Measurements from ENCODE around the gene CLIC4. TPM values are rescaled to one million over a fixed set of nuclear protein-coding genes. Genes with fewer than 3 reads are reported as not detected.
A peak's percentile ranks its signal among the peaks of the same experiment; 100 is the strongest.
"Not testable (repeated sequence)": the region's sequence is repeated elsewhere in the genome, so short reads cannot be mapped to it uniquely, and the experiment has no call there.

CLIC4 gene
- total RNA-seq, 4 donors from 2014 or later, result 37.3 to 74.5 (median 45.6) TPM

DNA sequence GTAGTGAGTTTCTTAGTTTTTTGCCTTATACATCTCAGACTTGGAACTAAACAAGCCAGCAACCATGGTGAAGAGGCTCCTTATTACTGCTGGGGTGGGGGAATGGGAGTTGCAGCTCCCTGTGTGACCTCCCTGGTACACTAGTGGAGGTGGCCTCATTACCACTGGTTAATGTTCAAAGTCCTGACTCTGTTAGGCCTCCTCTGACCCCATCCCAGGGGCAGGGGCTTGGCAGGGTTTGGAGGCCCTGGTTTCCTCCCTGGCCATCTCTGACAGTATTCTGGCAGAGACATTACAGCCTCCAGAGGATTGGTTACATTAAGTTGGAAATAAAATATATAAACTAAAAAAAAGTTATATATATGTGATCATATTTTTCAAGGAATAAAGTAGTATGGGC lies 45.2 kb downstream of the CLIC4 start:
- Histone ChIP-seq H3K27ac (no peak overlapping the region), H3K4me3 (no peak overlapping the region), H3K36me3 (no peaks in the 10 kb centered on the region), H3K27me3 (no peaks in the 10 kb centered on the region), H3K9me3 (no peaks in the 10 kb centered on the region), H3K4me1 (peaks cover 18 to 29% of the 10 kb centered on the region in 2 donors)
- DNase-seq, result no peak
- in situ Hi-C loops (cut with MboI; ENCODE audit: low sequenced_read_pairs in 4 of 4), result no loop called here
- no peak for ATAC-seq
- TF ChIP-seq POLR2A (IDR thresholded peaks at IDR 0.05), result no peak
- TF ChIP-seq, protein P1, sequence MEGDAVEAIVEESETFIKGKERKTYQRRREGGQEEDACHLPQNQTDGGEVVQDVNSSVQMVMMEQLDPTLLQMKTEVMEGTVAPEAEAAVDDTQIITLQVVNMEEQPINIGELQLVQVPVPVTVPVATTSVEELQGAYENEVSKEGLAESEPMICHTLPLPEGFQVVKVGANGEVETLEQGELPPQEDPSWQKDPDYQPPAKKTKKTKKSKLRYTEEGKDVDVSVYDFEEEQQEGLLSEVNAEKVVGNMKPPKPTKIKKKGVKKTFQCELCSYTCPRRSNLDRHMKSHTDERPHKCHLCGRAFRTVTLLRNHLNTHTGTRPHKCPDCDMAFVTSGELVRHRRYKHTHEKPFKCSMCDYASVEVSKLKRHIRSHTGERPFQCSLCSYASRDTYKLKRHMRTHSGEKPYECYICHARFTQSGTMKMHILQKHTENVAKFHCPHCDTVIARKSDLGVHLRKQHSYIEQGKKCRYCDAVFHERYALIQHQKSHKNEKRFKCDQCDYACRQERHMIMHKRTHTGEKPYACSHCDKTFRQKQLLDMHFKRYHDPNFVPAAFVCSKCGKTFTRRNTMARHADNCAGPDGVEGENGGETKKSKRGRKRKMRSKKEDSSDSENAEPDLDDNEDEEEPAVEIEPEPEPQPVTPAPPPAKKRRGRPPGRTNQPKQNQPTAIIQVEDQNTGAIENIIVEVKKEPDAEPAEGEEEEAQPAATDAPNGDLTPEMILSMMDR (IDR thresholded peaks at IDR 0.05 in 4 of 5, conservative IDR thresholded peaks at IDR 0.05 in 1 of 5), result no peak
- intact Hi-C loops (cut with DNase I; ENCODE audit: low total_unique reads), result loop anchor here (5.0 kb wide), 1 partner anchor 43 kb away; the partner anchor contains the start of gene CLIC4

DNA sequence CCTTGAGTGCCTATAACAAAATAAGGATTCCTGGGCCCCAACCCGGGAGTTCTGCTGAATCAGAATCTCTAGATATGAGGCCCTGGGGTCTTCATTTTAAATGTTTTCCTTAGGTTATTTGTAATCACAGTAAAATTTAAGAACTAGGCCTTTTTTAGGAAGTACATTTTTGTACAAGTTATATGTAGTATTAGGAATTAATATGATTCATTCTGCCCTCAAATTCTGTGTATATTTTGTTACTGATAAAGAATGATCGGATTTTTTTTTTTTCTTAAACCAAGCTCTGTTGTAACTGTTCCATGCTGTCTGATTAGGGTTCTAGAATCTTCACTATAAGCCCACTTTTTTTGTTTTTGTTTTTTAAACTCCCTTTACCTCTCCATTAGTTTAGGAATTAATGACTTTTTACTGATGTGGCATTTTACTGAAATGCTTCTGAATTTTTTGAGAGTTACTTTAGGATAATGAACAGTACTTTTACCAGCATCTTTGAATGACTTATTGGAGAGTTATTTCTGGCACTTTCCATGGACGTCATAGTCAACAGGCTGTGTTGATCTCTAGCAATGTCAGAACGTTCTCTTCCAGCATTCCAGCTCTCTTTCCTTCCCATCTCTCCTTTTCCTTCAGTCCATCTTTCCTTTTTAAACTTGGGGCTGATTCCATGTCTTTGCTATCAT lies 48.3 kb downstream of the CLIC4 start:
- H3K4me3 ChIP-seq, result no peak overlapping the region
- in situ Hi-C loops (cut with MboI; ENCODE audit: low sequenced_read_pairs in 4 of 4) (no loop called here), intact Hi-C loops (cut with DNase I; ENCODE audit: low total_unique reads) (loop anchor here (5.0 kb wide), 1 partner anchor 46 kb away; the partner anchor contains the start of gene CLIC4)
- ATAC-seq (peak; percentile 44 to 70), DNase-seq (no peak)
- no peaks in the 10 kb centered on the region for H3K27me3 ChIP-seq
- TF ChIP-seq POLR2A (IDR thresholded peaks at IDR 0.05), result no peak
- no peaks in the 10 kb centered on the region for H3K36me3 ChIP-seq
- H3K27ac ChIP-seq, result peak overlapping the region; percentile 46 to 66 (median 50)
- peaks cover 18 to 22% of the 10 kb centered on the region in 2 donors for H3K4me1 ChIP-seq
- H3K9me3 ChIP-seq, result no peaks in the 10 kb centered on the region

DNA sequence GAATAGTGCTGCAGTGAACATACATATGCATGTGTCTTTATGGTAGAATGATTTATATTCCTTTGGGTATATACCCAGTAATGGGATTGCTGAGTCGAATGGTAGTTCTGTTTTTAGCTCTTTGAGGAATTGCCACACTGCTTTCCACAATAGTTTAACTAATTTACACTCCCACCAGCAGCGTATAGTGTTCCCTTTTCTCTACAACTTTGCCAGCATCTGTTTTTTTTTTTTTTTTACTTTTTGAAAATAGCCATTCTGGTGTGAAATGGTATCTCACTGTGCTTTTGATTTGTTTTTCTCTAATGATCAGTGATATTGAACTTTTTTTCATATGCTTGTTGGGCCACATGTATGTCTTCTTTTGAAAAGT lies 48.9 kb downstream of the CLIC4 start:
- Histone ChIP-seq H3K27ac (peak overlapping the region; percentile 31 to 66 (median 46)), H3K4me1 (peaks cover 18 to 22% of the 10 kb centered on the region in 2 donors)
- in situ Hi-C loops (cut with MboI; ENCODE audit: low sequenced_read_pairs in 4 of 4); H3K4me3 ChIP-seq; H3K9me3 ChIP-seq; H3K27me3 ChIP-seq; H3K36me3 ChIP-seq; ATAC-seq; DNase-seq: not testable (repeated sequence)
- intact Hi-C loops (cut with DNase I; ENCODE audit: low total_unique reads), result loop anchor here (5.0 kb wide), 1 partner anchor 47 kb away; the partner anchor contains the start of gene CLIC4

DNA sequence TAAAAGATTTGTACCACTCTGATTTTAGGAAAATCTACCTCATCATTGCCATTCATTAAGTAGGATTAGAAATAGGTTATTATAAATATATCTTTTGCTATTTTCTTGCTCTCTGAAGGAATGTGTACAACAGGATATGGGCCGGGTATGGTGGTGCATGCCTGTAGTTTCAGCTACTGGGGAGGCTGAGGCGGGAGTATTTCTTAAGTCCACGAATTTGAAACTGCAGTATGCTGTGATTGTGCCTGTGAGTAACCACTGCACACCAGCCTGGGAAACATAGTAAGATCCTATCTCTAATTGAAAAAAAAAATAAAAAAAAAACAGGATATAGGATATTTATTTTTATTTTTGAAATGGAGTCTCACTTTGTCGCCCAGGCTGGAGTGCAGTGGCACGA lies 50.0 kb downstream of the CLIC4 start:
- intact Hi-C loops (cut with DNase I; ENCODE audit: low total_unique reads), result no loop called here
- in situ Hi-C loops (cut with MboI; ENCODE audit: low sequenced_read_pairs in 4 of 4), result no loop called here
- ATAC-seq (no peak), DNase-seq (no peak)
- Histone ChIP-seq H3K9me3 (no peaks in the 10 kb centered on the region), H3K4me3 (no peak overlapping the region), H3K27ac (peak overlapping the region; percentile 10 to 66 (median 38)), H3K27me3 (no peaks in the 10 kb centered on the region), H3K4me1 (peaks cover 18 to 22% of the 10 kb centered on the region in 2 donors), H3K36me3 (no peaks in the 10 kb centered on the region)
- TF ChIP-seq, protein P1 (IDR thresholded peaks at IDR 0.05 in 4 of 5, conservative IDR thresholded peaks at IDR 0.05 in 1 of 5), result no peak
- TF ChIP-seq POLR2A (IDR thresholded peaks at IDR 0.05), result no peak

DNA sequence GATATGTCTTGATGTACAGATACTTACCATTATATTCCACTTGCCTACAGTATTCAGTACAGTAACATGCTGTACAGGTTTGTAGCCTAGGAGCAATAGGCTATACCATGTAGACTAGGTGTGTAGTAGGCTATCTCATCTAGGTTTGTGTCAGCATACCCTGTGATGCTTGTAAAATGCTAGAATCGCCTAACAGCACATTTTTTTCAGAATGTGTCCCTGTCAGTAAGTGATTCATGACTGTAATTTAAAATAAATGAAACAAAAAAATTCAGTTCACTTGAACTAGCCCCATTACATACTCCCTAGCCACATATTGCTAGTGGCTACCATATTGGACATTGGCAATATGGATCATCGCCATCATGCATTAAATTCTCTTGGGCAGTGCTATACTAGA lies 51.3 kb downstream of the CLIC4 start:
- intact Hi-C loops (cut with DNase I; ENCODE audit: low total_unique reads), result no loop called here
- H3K36me3 ChIP-seq, result no peaks in the 10 kb centered on the region
- ATAC-seq, result no peak
- H3K4me3 ChIP-seq, result no peak overlapping the region
- H3K4me1 ChIP-seq, result peaks cover 19 to 28% of the 10 kb centered on the region in 2 donors
- no peak for DNase-seq
- no peaks in the 10 kb centered on the region for H3K9me3 ChIP-seq
- no peak overlapping the region for H3K27ac ChIP-seq
- TF ChIP-seq POLR2A (IDR thresholded peaks at IDR 0.05), result no peak
- TF ChIP-seq, protein P1 (IDR thresholded peaks at IDR 0.05 in 4 of 5, conservative IDR thresholded peaks at IDR 0.05 in 1 of 5), result no peak
- H3K27me3 ChIP-seq, result no peaks in the 10 kb centered on the region
- in situ Hi-C loops (cut with MboI; ENCODE audit: low sequenced_read_pairs in 4 of 4), result no loop called here

DNA sequence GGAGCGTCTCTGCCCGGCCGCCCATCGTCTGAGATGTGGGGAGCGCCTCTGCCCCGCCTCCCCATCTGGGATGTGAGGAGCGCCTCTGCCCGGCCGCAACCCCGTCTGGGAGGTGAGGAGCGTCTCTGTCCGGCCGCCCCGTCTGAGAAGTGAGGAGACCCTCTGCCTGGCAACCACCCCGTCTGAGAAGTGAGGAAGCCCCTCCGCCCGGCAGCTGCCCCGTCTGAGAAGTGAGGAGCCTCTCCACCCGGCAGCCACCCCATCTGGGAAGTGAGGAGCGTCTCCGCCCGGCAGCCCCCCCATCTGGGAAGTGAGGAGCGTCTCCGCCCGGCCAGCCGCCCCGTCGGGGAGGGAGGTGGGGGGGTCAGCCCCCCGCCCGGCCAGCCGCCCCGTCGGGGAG lies 54.0 kb downstream of the CLIC4 start:
- ATAC-seq; H3K36me3 ChIP-seq; intact Hi-C loops (cut with DNase I; ENCODE audit: low total_unique reads); H3K27ac ChIP-seq; in situ Hi-C loops (cut with MboI; ENCODE audit: low sequenced_read_pairs in 4 of 4); H3K27me3 ChIP-seq; H3K9me3 ChIP-seq; DNase-seq; H3K4me3 ChIP-seq: not testable (repeated sequence)
- H3K4me1 ChIP-seq, result peaks cover 15 to 36% of the 10 kb centered on the region in 2 donors
